ENCODE measurements around the gene WFDC5. TPM values are rescaled to one million over a fixed set of nuclear protein-coding genes. Genes with fewer than 3 reads are reported as not detected.

WFDC5 gene
- total and polyA plus RNA-seq, 9 of the 15 experiments (the other 6 are each of a cell fraction or from before 2014, with no cell fraction given): not detected

- peak; percentile 39 for TF ChIP-seq E2F8 (IDR thresholded peaks at IDR 0.05; ENCODE audit: low read depth, partially characterized antibody)
- TF ChIP-seq, protein P1, sequence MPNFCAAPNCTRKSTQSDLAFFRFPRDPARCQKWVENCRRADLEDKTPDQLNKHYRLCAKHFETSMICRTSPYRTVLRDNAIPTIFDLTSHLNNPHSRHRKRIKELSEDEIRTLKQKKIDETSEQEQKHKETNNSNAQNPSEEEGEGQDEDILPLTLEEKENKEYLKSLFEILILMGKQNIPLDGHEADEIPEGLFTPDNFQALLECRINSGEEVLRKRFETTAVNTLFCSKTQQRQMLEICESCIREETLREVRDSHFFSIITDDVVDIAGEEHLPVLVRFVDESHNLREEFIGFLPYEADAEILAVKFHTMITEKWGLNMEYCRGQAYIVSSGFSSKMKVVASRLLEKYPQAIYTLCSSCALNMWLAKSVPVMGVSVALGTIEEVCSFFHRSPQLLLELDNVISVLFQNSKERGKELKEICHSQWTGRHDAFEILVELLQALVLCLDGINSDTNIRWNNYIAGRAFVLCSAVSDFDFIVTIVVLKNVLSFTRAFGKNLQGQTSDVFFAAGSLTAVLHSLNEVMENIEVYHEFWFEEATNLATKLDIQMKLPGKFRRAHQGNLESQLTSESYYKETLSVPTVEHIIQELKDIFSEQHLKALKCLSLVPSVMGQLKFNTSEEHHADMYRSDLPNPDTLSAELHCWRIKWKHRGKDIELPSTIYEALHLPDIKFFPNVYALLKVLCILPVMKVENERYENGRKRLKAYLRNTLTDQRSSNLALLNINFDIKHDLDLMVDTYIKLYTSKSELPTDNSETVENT (CRISPR knock-in tag; IDR thresholded peaks at IDR 0.05): no peak
- TF ChIP-seq FOSL1 (tag; conservative IDR thresholded peaks at IDR 0.05): peak; percentile 97
- TF ChIP-seq, protein P2, sequence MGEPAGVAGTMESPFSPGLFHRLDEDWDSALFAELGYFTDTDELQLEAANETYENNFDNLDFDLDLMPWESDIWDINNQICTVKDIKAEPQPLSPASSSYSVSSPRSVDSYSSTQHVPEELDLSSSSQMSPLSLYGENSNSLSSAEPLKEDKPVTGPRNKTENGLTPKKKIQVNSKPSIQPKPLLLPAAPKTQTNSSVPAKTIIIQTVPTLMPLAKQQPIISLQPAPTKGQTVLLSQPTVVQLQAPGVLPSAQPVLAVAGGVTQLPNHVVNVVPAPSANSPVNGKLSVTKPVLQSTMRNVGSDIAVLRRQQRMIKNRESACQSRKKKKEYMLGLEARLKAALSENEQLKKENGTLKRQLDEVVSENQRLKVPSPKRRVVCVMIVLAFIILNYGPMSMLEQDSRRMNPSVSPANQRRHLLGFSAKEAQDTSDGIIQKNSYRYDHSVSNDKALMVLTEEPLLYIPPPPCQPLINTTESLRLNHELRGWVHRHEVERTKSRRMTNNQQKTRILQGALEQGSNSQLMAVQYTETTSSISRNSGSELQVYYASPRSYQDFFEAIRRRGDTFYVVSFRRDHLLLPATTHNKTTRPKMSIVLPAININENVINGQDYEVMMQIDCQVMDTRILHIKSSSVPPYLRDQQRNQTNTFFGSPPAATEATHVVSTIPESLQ (CRISPR knock-in tag; IDR thresholded peaks at IDR 0.05): no peak
- TF ChIP-seq KDM4B (IDR thresholded peaks at IDR 0.05; ENCODE audit: borderline replicate concordance in 2 of 2, low read depth in 1 of 2): no peak
- TF ChIP-seq ZBTB5 (IDR thresholded peaks at IDR 0.05): no peak
- TF ChIP-seq ZNF212 (CRISPR knock-in tag; IDR thresholded peaks at IDR 0.05): no peak
- TF ChIP-seq RBM15 (IDR thresholded peaks at IDR 0.05; ENCODE audit: insufficient read depth, low read length): no peak
- peak in 1 of 2 experiments; percentile 53; a peak in 1 of 4 replicates for TF ChIP-seq HDAC1 (IDR thresholded peaks at IDR 0.05)
- peak; percentile 98 for TF ChIP-seq JUND (IDR thresholded peaks at IDR 0.05; ENCODE audit: borderline replicate concordance, low read depth, low read length)
- TF ChIP-seq JUND (tag; IDR thresholded peaks at IDR 0.05; ENCODE audit: borderline replicate concordance, low read depth, low read length): peak; percentile 97; the same call in 2 of the 3 replicates
- no peak for TF ChIP-seq MBD2 (IDR thresholded peaks at IDR 0.05; ENCODE audit: borderline replicate concordance, low read depth)
- TF ChIP-seq TEAD4 (IDR thresholded peaks at IDR 0.05; ENCODE audit: low read length): peak; percentile 86
- TF ChIP-seq TEAD4 (CRISPR knock-in tag; IDR thresholded peaks at IDR 0.05; ENCODE audit: borderline replicate concordance): no peak
- no peak for TF ChIP-seq RB1 (IDR thresholded peaks at IDR 0.05; ENCODE audit: low read depth)
- TF ChIP-seq BHLHE40 (IDR thresholded peaks at IDR 0.05; ENCODE audit: low read length): no peak; the same call in 1 of the 2 replicates
- no peak for TF ChIP-seq XRCC5 (IDR thresholded peaks at IDR 0.05; ENCODE audit: low read depth, low read length)
- no peak for TF ChIP-seq GABPB1 (CRISPR knock-in tag; IDR thresholded peaks at IDR 0.05)
- peak; percentile 80 for TF ChIP-seq TAL1 (IDR thresholded peaks at IDR 0.05)
Observed at GRCh38 chr20:45070932-45071632, 43.9 kb downstream of the WFDC5 start (continued).

Data from K562 (cell line).